GM21381 (cell line): Measurements from ENCODE around the gene NOC2L.

ENCODE experiments used
- ATAC-seq: cut with Tn5 transposase; IDR thresholded peaks from one replicate; pipeline ENCODE4 v1.9.1; 2021; ENCODE audit warnings: mild to moderate bottlenecking, moderate library complexity; ENCODE audit not compliant: unreplicated experiment

Gene NOC2L

DNA sequence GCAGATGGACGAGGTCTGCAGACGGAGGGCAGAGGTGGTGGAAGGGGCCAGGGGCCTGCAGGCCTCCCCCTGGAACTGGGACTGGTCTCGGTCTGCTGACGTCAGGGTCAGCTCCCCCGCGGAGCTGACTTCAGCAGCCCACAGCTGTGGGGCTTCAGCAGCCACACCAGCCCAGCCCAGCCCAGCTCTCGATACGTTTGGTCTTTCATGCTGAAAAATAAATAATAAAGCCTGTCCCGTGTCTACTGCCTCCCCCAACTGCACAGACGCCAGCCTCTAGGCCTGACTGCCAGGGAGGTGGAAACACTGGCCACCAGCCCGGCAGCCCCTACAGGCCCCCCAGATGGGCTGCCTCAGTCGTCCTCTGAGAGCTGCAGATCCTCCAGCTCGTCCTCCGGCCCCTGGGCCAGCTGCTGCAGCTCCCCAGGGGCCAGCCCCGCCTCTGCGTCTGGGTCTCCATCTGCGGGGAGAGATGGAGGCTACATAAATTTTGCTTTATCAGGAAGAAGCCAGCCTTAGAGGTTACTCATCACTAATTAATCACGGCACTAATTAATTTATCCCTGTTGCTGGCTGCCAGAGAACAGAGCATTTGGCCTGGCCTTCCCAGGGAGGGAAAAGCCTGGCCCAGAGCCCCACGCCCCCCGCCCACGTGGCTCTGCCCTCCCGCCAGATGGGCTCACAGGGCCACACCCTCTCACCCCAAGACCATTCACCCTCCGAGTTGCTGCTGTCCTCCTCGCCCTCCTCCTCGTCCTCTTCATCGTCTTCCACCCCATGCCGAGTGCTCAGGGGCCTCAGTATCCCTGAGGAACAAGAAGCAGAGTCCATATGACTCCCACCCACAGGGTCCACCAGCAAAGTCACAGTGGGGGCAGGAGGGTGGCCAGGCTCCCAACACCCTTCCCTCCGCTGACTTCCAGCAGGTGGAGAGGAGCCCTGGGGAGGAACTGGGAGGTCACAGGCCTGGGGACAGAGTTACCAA is 14.4 kb downstream of the NOC2L start:
- no peak for ATAC-seq

DNA sequence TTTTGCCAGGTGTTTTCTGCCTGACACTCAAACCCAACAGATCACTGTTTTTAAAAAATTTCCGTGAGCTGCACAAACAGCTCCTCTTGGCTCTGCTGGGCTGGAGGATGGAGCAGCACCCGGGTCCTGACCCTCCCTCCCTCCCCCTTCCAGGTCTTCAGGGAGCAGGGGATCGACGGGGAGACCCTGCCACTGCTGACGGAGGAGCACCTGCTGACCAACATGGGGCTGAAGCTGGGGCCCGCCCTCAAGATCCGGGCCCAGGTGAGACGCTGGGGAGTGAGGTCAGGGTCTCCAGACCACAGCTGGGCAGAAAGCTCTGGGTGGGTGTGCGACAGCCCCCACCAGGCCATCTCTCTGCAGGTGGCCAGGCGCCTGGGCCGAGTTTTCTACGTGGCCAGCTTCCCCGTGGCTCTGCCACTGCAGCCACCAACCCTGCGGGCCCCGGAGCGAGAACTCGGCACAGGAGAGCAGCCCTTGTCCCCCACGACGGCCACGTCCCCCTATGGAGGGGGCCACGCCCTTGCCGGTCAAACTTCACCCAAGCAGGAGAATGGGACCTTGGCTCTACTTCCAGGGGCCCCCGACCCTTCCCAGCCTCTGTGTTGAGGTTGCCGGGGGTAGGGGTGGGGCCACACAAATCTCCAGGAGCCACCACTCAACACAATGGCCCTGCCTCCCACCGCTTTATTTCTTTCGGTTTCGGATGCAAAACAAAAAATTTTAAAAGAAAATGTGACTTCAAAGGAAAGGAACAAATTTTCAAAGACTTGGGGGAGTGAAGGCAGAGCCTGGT is 15.3 kb downstream of the NOC2L start:
- no peak for ATAC-seq

DNA sequence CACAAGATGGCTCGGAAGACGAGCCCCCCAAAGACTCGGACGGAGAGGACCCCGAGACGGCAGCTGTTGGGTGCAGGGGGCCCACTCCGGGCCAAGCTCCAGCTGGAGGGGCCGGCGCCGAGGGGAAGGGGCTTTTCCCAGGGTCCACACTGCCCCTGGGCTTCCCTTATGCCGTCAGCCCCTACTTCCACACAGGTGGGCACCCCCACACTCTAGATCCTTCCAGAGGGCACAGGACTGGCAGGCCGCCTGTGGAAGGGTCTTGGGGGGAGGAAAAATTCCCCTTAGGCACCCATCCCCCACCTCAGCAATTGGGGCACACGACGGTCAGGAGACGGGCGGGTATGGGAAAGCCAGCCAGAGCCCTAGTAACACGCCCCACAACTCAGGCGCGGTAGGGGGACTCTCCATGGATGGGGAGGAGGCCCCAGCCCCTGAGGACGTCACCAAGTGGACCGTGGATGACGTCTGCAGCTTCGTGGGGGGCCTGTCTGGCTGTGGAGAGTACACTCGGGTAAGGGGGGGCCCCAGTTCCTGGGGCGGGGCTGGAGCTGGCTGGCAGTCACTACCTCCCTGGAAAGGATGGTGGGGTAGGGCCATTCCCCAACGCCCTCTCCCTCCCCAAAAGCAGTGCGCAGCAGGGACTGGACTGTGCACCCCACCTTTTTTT is 16.1 kb downstream of the NOC2L start:
- ATAC-seq, result no peak

DNA sequence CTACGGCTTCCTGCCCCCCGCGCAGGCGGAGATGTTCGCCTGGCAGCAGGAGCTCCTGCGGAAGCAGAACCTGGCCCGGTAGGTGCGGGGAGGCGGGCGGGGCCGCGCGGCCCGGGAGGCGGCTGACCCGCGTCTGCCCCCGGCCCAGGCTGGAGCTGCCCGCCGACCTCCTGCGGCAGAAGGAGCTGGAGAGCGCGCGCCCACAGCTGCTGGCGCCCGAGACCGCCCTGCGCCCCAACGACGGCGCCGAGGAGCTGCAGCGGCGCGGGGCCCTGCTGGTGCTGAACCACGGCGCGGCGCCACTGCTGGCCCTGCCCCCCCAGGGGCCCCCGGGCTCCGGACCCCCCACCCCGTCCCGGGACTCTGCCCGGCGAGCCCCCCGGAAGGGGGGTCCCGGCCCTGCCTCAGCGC is 16.6 kb downstream of the NOC2L start:
- no peak for ATAC-seq

DNA sequence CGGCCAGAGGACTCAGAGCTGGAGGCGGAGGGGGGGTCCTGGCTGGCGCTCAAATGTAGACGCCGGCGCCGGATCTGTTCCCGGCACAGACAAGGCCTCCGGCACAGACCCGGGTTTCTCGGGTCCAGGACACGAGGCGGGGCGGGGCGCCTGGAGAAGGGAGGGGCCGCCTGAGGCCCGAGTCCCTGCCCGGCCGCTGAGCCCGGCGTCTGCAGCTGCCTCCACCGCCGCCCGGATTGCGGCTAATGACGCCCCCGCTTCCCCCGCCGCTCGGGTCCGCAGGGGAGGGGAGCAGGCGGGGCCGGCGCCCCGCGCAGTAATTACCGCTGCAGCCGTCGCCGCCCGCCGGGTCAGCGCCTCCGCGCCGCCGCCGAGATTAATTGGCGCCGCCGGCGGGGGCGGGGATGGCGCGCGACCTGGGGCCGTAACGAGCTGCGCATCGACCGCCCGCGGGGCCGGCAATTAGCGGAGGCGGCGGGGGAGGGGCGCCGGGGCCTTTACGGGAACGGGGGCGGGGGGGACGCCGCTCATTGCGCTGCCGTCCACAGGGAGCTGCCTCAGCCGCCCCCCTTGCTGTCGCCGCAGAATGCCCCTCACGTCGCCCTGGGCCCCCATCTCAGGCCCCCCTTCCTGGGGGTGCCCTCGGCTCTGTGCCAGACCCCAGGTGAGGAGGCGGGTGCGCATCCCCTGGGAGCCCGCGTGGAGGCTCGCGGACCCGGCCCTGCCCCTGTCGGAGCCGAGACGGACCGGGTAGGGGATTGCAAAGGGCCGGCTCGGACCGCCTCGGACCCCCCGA is 17.3 kb downstream of the NOC2L start:
- no peak for ATAC-seq

DNA sequence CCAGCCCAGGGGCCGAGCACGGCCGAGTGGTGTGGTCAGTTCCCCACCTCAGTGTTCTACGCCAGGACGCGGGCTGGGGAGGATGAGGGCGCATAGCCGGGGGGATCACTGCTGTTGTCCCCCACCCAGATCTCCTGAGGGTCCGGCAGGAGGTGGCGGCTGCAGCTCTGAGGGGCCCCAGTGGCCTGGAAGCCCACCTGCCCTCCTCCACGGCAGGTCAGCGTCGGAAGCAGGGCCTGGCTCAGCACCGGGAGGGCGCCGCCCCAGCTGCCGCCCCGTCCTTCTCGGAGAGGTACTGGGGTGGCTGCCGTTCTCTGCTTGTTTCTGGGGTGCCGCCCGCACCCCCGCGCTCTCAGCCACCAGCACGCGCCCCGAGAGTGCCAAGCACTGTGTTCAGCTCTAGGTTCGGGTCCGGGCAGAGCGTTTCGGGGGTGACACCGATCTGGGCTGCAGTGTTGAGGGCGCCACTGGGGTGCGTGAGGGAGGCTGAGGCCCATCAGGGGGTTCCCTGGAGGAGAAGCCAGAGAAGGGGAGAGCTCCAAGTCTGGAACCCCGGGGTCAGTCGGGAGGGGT is 18.0 kb downstream of the NOC2L start:
- no peak for ATAC-seq

DNA sequence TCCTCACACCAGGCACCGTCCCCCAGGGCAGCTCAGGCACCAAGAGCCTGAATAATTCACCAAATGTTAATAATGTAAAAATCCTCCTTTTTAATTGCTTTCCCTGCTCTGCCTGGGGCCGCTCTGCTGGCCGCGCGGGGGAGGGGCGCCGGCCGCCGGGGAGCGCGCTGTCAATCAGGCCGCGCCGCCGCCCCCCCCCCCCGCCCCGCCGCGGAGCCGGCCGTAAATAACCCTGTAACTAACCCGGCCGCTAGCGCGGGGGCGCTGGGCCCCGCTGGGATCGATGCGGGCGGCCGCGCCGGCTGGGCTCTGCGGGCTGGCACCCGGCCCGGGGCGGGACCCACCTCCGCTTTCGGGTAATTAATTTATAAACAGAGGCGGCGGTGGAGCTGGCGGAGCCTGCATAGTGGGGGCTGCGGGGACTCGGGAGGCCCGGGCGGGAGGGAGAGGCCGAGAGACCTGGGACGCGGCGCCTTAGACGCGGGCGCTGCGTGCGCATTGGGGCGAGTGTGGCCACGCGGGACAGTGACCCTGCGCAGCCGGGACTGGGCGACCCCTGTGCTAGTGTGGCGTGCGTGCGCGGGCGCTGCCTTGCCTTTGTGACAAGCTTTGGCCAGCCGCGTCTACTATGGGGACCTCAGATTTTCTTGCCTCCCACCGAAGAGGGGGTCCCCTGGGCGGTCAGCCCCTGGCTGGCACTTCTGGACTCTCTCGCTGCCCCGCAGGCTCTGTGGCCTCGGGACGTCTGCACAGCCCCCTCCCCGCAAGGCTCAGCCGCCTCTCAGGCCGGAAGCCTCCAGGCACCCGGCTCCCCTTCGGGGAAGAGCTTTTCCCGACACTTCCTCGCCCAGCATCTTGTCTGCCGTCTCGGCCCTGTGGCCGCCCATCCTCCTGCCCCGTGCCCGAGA is 18.7 kb downstream of the NOC2L start:
- ATAC-seq, result no peak

DNA sequence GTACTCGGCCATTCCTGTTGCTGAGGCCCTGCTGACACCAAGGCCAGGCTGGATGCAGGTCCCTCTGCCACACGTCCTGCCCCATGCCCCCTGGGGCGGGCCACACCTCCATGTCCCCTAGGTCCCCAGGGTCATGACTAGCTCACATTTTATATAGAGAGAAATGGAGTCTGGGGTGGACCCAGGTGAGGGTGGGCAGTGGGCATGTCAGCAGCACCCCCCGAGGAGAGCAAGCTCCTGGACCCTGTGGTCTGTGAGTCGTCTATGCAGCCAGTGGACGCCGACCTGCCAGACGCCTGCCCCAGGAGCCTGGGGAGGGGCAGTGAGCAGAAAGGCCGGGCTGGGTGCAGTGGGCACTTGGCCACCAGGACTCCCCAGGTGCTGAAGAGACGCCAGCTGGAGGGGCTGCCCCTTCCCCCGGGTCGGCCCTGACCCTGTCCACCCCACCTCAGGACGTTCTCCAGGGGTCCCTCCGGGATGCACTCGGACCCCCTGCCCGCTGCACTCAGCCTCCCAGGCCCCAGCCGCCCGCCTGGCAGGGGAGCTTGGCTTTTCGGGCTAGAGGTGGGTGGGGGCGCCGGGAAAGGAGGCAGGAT is 19.4 kb downstream of the NOC2L start:
- ATAC-seq, result no peak

DNA sequence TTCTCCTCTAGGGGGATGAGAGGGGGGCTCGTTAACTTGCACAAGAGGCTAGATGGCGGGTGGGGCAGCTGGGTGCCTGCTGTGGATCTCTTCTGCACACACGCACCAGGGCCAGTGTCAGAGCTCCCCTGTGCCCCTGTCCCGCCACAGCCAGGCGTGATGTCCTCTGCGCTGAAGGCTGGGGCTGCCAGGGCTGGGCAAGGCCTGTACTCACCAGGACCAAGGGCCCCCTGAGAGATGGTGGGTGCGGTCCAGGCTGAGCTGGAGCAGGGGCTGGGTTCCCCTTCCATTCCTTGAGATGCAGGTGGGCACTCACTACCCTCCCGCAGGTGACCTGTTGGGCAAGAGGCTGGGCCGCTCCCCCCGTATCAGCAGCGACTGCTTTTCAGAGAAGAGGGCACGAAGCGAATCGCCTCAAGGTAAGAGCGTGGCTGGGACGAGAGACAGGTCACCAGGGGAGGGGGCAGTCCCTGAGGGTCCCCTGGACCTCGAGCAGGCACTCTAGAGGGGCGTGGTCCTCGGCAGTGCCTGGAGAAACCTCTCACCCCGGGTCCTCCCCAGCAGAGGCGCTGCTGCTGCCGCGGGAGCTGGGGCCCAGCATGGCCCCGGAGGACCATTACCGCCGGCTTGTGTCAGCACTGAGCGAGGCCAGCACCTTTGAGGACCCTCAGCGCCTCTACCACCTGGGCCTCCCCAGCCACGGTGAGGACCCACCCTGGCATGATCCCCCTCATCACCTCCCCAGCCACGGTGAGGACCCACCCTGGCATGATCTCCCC is 20.2 kb downstream of the NOC2L start:
- no peak for ATAC-seq

DNA sequence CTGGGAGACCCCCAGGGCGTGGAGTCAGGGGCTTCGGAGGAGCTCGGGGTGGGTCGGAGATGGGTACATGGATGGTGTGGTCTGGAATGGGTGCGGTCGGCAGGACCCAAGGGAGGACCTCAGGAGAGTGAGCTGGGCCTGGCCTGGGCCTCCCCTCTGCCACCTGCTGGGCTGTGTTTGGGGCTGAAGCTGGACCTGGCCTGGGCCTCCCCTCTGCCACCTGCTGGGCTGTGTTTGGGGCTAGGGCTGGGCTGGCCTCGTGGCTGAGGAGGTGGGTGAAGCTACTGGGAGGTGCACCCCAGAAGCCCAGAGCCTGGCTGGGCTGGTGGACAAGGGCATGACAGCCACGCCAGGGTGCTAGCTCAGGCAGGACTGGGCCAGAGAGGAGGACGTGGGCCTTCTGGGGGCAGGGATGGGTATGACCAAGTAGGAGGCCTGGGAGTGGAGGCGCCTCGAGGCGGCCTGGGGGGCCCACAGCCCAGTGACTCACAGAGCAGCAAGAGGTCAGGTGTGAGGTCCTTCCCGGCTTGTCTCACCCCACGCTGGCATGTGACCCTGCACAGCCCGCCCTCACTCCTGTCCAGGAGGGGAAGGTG is 20.9 kb downstream of the NOC2L start:
- no peak for ATAC-seq

DNA sequence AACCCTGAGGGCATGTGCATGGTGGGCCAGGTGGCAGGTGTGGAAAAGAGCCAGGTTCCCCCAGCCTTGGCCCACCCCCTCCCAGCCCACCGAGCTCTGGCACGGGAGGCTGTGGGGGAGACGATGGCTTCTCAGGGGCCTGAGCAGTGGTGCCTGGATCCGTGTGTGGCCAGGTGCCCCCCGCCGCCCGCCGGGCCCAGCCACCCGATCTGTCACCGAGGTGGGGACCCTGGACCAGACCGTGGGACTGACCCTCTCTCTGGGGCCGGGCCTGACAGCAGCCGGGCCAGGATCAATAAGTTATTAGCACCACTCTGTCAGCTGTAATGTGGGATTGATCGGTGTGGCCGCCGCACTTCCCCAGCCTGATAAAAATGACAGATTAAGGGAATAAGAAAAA is 21.5 kb downstream of the NOC2L start:
- ATAC-seq, result no peak

DNA sequence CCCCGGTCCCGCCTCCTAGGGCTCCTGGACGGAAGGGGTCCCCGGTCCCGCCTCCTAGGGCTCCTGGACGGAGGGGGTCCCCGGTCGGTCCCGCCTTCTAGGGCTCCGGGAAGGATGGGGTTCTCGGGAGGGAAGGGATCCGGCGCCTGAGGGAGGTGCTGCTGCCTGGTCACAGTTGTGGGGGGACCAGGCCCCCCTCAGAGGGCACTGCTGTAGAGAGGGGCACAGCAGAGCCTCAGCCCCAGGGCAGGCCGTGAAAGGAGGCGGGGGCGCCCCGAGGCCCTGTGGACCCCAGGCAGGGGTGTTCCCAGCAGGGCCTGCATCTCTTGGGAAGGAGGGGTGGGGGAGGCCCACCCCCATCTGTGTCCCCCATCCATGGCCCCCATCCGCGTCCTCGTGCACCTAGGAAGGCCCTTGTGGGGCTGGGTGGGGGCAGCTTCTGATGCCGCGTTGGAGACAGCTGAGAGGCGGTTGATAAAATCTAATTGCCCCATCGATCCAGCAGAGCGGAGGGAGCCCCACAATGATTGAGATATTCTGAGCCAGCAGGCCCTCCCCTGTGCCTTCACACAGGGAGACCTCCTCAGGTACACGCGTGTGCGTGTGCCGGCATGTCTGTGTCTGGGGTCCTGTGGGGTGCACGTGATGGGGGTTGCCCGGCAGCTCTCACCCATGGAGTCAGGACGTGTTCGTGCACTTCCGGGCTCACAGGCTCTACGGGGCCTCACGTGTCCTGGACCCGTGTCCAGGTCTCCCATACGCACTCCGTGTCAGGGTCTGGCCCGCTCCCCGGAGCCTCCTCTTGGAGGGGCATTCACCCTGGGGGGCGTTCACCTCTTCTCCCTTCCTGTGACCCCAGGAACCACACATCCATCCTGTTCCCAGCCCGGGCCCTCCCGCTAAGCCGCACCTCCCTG is 22.4 kb downstream of the NOC2L start:
- no peak for ATAC-seq

DNA sequence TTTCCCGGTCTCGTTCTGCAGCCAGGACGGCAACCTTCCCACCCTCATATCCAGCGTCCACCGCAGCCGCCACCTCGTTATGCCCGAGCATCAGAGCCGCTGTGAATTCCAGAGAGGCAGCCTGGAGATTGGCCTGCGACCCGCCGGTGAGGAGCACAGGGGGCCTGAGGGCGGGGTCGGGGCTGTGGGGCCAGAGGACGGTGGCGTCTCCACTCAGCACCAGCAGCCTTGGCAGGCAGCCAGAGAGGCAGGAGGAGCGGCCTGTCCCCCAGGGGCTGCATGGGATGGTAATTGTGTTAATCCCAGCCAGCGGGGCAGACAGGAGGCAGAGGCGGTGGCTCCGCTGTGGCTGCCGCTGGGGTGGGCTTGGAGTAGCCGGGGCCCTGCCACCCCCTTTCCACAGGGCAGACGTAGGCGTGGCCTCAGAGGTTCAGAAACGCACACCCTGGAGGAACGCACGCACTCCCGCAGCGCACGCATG is 23.3 kb downstream of the NOC2L start:
- no peak for ATAC-seq

DNA sequence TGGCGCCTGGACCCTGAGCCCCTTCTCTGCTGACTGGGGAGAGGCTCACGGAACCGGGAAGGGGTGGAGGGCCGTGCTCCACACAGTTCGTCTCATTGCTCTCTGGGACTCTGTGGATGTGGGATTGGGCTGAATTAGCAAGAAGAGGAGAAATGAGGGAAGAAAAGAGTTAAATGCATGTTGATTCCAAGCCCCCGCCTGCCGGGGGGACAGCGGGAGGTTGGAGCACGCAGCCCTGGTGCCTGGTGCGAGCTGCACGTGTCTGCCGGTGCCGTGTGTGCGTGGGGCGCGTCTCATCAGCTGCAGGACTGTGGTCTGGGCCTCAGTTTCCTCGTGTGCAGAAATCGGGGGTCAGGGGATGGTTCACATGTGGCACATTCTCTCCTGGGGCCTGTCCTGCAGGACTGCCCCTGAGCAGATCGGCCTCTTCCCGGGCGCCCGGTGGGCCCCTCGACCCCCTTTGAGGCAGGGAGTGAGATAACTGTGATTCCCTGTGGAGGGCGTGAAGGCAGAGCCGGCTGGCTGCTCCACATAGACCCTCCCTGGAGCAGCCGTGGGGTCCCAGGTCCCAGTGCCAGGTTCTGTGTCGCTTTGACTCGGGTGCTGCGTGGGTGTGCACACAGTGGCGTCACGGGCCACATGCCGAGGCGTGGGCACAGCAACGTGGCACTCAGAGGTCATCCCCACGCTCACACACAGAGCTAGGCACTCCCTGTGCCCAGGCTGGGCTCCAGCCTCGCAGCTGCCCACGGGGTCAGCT is 23.9 kb downstream of the NOC2L start:
- ATAC-seq, result no peak

DNA sequence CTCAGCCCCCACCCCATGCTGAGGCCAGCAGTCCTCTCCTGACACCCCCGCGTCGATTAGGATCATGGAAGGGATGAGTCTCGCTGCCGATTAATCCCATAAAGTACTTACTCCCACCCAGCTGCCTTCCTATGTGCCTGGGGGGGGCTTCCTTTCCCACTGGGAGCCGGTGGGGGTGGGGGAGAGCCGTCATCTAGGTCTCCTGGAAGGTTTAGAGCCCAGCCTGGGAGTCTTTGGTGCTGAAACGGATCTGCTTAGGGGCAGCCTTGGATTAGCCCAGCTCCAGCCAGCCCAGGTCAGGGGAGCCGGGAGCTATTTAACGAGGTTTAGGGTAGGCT is 25.5 kb downstream of the NOC2L start:
- no peak for ATAC-seq
